OCI-LY3 (cell line): Measurements from ENCODE around the gene ZCWPW2.

Experiments used
- EZH2phosphoT487 ChIP-seq: fragments of 200-600 bp; shearing (Covaris generic); IDR thresholded peaks from 2 replicates; pipeline ENCODE4 v1.6.1; 2018; ENCODE audit warnings: antibody characterized with exemption, mixed run types, low read depth
- TF ChIP-seq, protein P1 (sequence below): fragments of 200-600, 300-600 bp; sonication (generic); IDR thresholded peaks from 2 replicates; pipeline ENCODE4 v1.5.1; 2014; ENCODE audit warnings: antibody characterized with exemption, low read length, low read depth

DNA sequence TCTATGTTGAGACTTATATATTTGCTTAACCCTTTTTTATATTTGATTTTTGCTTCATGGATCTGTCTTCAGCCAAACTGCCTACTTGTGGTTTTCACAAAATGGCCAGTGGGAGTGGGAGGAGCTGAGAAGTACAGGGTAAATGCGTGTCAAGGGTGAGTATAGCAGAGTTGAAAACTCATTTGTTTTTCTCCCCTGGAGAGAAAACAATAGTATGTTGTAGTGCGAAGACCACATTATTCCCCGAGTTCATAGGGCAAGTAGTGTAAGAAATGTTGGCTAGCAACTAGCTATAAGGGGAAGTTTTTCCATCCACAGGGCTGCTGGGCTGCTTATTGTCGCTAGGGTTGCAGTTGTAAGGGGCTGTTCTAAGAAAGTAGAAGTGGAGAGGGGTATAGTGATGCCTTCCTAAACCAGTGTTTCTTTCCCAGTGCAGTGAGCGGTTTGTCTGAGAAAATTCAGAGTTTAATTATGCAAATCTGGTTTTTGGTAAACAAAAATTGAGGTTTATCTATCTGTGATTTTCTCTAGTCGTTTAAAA is 153.9 kb downstream of the ZCWPW2 start:
- TF ChIP-seq, protein P1, sequence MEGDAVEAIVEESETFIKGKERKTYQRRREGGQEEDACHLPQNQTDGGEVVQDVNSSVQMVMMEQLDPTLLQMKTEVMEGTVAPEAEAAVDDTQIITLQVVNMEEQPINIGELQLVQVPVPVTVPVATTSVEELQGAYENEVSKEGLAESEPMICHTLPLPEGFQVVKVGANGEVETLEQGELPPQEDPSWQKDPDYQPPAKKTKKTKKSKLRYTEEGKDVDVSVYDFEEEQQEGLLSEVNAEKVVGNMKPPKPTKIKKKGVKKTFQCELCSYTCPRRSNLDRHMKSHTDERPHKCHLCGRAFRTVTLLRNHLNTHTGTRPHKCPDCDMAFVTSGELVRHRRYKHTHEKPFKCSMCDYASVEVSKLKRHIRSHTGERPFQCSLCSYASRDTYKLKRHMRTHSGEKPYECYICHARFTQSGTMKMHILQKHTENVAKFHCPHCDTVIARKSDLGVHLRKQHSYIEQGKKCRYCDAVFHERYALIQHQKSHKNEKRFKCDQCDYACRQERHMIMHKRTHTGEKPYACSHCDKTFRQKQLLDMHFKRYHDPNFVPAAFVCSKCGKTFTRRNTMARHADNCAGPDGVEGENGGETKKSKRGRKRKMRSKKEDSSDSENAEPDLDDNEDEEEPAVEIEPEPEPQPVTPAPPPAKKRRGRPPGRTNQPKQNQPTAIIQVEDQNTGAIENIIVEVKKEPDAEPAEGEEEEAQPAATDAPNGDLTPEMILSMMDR, result no peak
- TF ChIP-seq EZH2phosphoT487, result no peak
